SK-N-SH (cell line): ENCODE results near the gene UBXN6. TPM values are rescaled to one million over a fixed set of nuclear protein-coding genes. Genes with fewer than 3 reads are reported as not detected.

Source experiments
- CTCF ChIA-PET: fragments of 300-600, 350-600 bp; formaldehyde crosslinking; extraction: SDS; loops from one replicate; lab custom pipeline; 2021; lab: Yijun Ruan, JAX
- POLR2A ChIA-PET: fragments of 350-600 bp; sonication (Branson Sonifier 250); formaldehyde crosslinking; extraction: SDS; loops from one replicate; lab custom pipeline; 2020; ENCODE audit warnings: antibody characterized with exemption, inconsistent platforms; lab: Yijun Ruan, JAX
- DNase-seq: peaks from one replicate; pipeline ENCODE4 v3.0.0; 2012
- H2AFZ ChIP-seq: fragments of 200-600 bp; sonication (generic); 2 replicates; pipeline ENCODE4 v1.8.1; 2016; ENCODE audit warnings: antibody characterized with exemption, mild to moderate bottlenecking, low read depth
- H3F3A ChIP-seq: fragments of 200-600 bp; sonication (generic); replicated peaks from 2 replicates; pipeline ENCODE3; 2016; ENCODE audit warnings: antibody characterized with exemption, mild to moderate bottlenecking; ENCODE audit not compliant: insufficient read depth
- H3K27ac ChIP-seq, 2 experiments: fragments of 200-500 bp in 1 of 2; fragments of 200-600 bp in 1 of 2; sonication (Bioruptor generic) in 1 of 2; sonication (generic), shearing (Covaris generic) in 1 of 2; 2 replicates each; pipeline versions ENCODE4 v1.5.1 to v1.6.1; 2014 to 2016; ENCODE audit warnings: low read depth in 2 of 2, inconsistent platforms in 1 of 2, low read length in 1 of 2, mild to moderate bottlenecking in 1 of 2, mixed read lengths in 1 of 2
- H3K27me3 ChIP-seq: fragments of 200-600 bp; sonication (generic), shearing (Covaris generic); 2 replicates; pipeline ENCODE4 v1.6.1; 2016; ENCODE audit warnings: mixed run types; ENCODE audit not compliant: insufficient read depth
- H3K36me3 ChIP-seq, 2 experiments: fragments of 200-500 bp in 1 of 2; fragments of 200-600 bp in 1 of 2; sonication (Bioruptor generic) in 1 of 2; sonication (generic) in 1 of 2; replicated peaks in 1 of 2; 2 replicates each; pipeline versions ENCODE3 to v1.5.1; 2014 to 2016; ENCODE audit warnings: low read length in 1 of 2, mild to moderate bottlenecking in 1 of 2; ENCODE audit not compliant: insufficient read depth in 2 of 2, control insufficient read depth in 1 of 2
- H3K4me1 ChIP-seq, 2 experiments: fragments of 200-500 bp in 1 of 2; fragments of 200-600 bp in 1 of 2; sonication (Bioruptor generic) in 1 of 2; sonication (generic), shearing (Covaris generic) in 1 of 2; 2 replicates each; pipeline versions ENCODE4 v1.5.1 to v1.6.1; 2014 to 2016; ENCODE audit warnings: low read depth in 1 of 2, low read length in 1 of 2, mixed run types in 1 of 2; ENCODE audit not compliant: insufficient read depth in 2 of 2, control insufficient read depth in 1 of 2
- H3K4me2 ChIP-seq: fragments of 200-600 bp; sonication (generic), shearing (Covaris generic); 2 replicates; pipeline ENCODE4 v1.6.1; 2017; ENCODE audit warnings: mixed run types
- H3K4me3 ChIP-seq, 2 experiments: fragments of 200-500 bp in 1 of 2; fragments of 200-600 bp in 1 of 2; sonication (Bioruptor generic) in 1 of 2; sonication (generic), shearing (Covaris generic) in 1 of 2; 2 replicates each; pipeline versions ENCODE4 v1.5.1 to v1.8.1; 2014 to 2016; ENCODE audit warnings: low read depth in 2 of 2, inconsistent platforms in 1 of 2, low read length in 1 of 2, mild to moderate bottlenecking in 1 of 2, mixed read lengths in 1 of 2, moderate library complexity in 1 of 2
- H3K79me2 ChIP-seq: fragments of 200-600 bp; sonication (generic); 2 replicates; pipeline ENCODE4 v1.8.1; 2017; ENCODE audit warnings: mild to moderate bottlenecking; ENCODE audit not compliant: insufficient read depth
- H3K9ac ChIP-seq: fragments of 200-600 bp; sonication (generic); 2 replicates; pipeline ENCODE4 v1.6.1; 2017; ENCODE audit warnings: mixed run types
- H3K9me2 ChIP-seq: fragments of 200-600 bp; sonication (generic); 2 replicates; pipeline ENCODE4 v1.6.1; 2017; ENCODE audit warnings: mixed run types
- H3K9me3 ChIP-seq: fragments of 200-600 bp; sonication (generic); 2 replicates; pipeline ENCODE4 v1.6.1; 2017; ENCODE audit warnings: mixed run types, mild to moderate bottlenecking, moderate library complexity
- H4K20me1 ChIP-seq: fragments of 200-600 bp; sonication (generic); 2 replicates; pipeline ENCODE4 v1.6.1; 2017; ENCODE audit warnings: mild to moderate bottlenecking, mixed run types; ENCODE audit not compliant: insufficient read depth
- ELF1 ChIP-seq: IDR thresholded peaks from 2 replicates; pipeline ENCODE4 v1.4.0; 2012
- EP300 ChIP-seq, 2 experiments: IDR thresholded peaks; 2 replicates each; pipeline versions ENCODE4 v1.4.0 to v1.6.1; 2012; ENCODE audit warnings: borderline replicate concordance in 1 of 2, low read depth in 1 of 2, low read length in 1 of 2
- EZH2phosphoT487 ChIP-seq: fragments of 200-600 bp; sonication (generic); IDR thresholded peaks from 2 replicates; pipeline ENCODE4 v1.6.1; 2017; ENCODE audit warnings: low read depth, mixed run types, mild to moderate bottlenecking, antibody characterized with exemption, moderate library complexity, borderline replicate concordance
- FOSL2 ChIP-seq: IDR thresholded peaks from 2 replicates; pipeline ENCODE4 v1.4.0; 2012; ENCODE audit warnings: low read depth, mild to moderate bottlenecking, moderate library complexity, borderline replicate concordance
- FOXJ3 ChIP-seq: sonication (generic); formaldehyde crosslinking; IDR thresholded peaks from 2 replicates; pipeline ENCODE4 v1.5.1; 2020; ENCODE audit warnings: mild to moderate bottlenecking, missing genetic modification reagents
- IRF3 ChIP-seq: fragments of 150-350 bp; IDR thresholded peaks from 2 replicates; pipeline ENCODE4 v1.6.1; 2016; ENCODE audit warnings: mild to moderate bottlenecking, low read depth, low read length
- MAX ChIP-seq: IDR thresholded peaks from 2 replicates; pipeline ENCODE4 v1.4.0; 2012; ENCODE audit warnings: low read depth
- MEF2A ChIP-seq: IDR thresholded peaks from 2 replicates; pipeline ENCODE4 v1.4.0; 2012; ENCODE audit warnings: low read depth, borderline replicate concordance
- MXI1 ChIP-seq: IDR thresholded peaks from 2 replicates; pipeline ENCODE4 v1.6.1; 2012; ENCODE audit warnings: mild to moderate bottlenecking, low read depth, low read length, improper control_type of control experiment
- NFIC ChIP-seq: IDR thresholded peaks from 2 replicates; pipeline ENCODE4 v1.4.0; 2012; ENCODE audit warnings: borderline replicate concordance
- RAD21 ChIP-seq: IDR thresholded peaks from 2 replicates; pipeline ENCODE4 v1.6.1; 2012; ENCODE audit warnings: mild to moderate bottlenecking, low read length
- REST ChIP-seq: IDR thresholded peaks from 2 replicates; pipeline ENCODE4 v1.6.1; 2012; ENCODE audit warnings: mild to moderate bottlenecking, low read depth, low read length, moderate library complexity
- RXRA ChIP-seq: IDR thresholded peaks from 2 replicates; pipeline ENCODE4 v1.4.0; 2012; ENCODE audit warnings: low read depth, mild to moderate bottlenecking, borderline replicate concordance
- SIN3A ChIP-seq: IDR thresholded peaks from 2 replicates; pipeline ENCODE4 v1.6.1; 2012; ENCODE audit warnings: low read depth, mild to moderate bottlenecking, low read length, moderate library complexity, borderline replicate concordance
- SMC3 ChIP-seq: IDR thresholded peaks from 2 replicates; pipeline ENCODE4 v1.6.1; 2012; ENCODE audit warnings: low read depth, low read length, improper control_type of control experiment
- TAF1 ChIP-seq: IDR thresholded peaks from 2 replicates; pipeline ENCODE4 v1.6.1; 2012; ENCODE audit warnings: low read depth, mild to moderate bottlenecking, low read length, moderate library complexity, borderline replicate concordance
- TEAD4 ChIP-seq: IDR thresholded peaks from 2 replicates; pipeline ENCODE4 v1.4.0; 2012; ENCODE audit warnings: mild to moderate bottlenecking, borderline replicate concordance; ENCODE audit not compliant: insufficient read depth
- USF2 ChIP-seq: fragments of 150-350 bp; IDR thresholded peaks from 2 replicates; pipeline ENCODE4 v1.6.1; 2017; ENCODE audit warnings: antibody characterized with exemption, low read length, low read depth, borderline replicate concordance
- WGBS: methylation state at CpG from one replicate; pipeline ENCODE4 v1.1.6; 2017; ENCODE audit warnings: low lambda C conversion rate; 5-methylcytosine and 5-hydroxymethylcytosine counted together
- polyA plus RNA-seq, 3 experiments: library from polyadenylated mRNA; depleted of rRNA; stranded (reverse); fragments of >200 nt; gene quantifications; 2 replicates each; pipeline ENCODE4 v1.2.3, GENCODE V29; 2012

Gene UBXN6
- polyA plus RNA-seq, 1 of the 3 experiments (the other 2 are of a cell fraction): 110 TPM

- no peak overlapping the region for H3K27ac ChIP-seq
- H3K9me3 ChIP-seq: no peaks in the 10 kb centered on the region
- H3K4me2 ChIP-seq: no peak overlapping the region
- H3F3A ChIP-seq: peaks cover under 1% of the 10 kb centered on the region
- 74% methylated on average over 8 of the region's 8 CpGs for WGBS
- no peak overlapping the region for H3K4me3 ChIP-seq
- ChIA-PET CTCF (interaction anchor here (1.2 kb wide), 1 partner anchor 65 kb away, joined by 5 read pairs; the partner anchor contains the start of gene SH3GL1), POLR2A (no interaction called here)
- H4K20me1 ChIP-seq: no peaks in the 10 kb centered on the region
- no peak for DNase-seq
- no peak overlapping the region for H2AFZ ChIP-seq
- no peaks in the 10 kb centered on the region for H3K36me3 ChIP-seq
- H3K79me2 ChIP-seq: no peaks in the 10 kb centered on the region
- no peaks in the 10 kb centered on the region for H3K4me1 ChIP-seq
- no peaks in the 10 kb centered on the region for H3K27me3 ChIP-seq
- no peak overlapping the region for H3K9ac ChIP-seq
- TF ChIP-seq FOSL2 (no peak), ELF1 (no peak), EP300 (IDR thresholded peaks at IDR 0.05; ENCODE audit: borderline replicate concordance in 1 of 2, low read depth in 1 of 2, low read length in 1 of 2) (no peak), RXRA (no peak), NFIC (no peak), MEF2A (no peak), TEAD4 (no peak), SMC3 (no peak), IRF3 (no peak), SIN3A (no peak), TAF1 (no peak)
- no peaks in the 10 kb centered on the region for H3K9me2 ChIP-seq
Measured at GRCh38 chr19:4464815-4465581, 7.4 kb upstream of the UBXN6 start.

GRCh38 chr19:4456843-4457653, 546 bp downstream of the UBXN6 start:
- Histone ChIP-seq H3K9me3 (no peaks in the 10 kb centered on the region), H4K20me1 (peaks cover 20% of the 10 kb centered on the region; the same call in 1 of the 2 replicates), H3K36me3 (peaks cover 10 to 21% of the 10 kb centered on the region in 2 experiments), H3K9ac (peak overlapping the region; percentile 88), H3K9me2 (no peaks in the 10 kb centered on the region), H3K79me2 (peaks cover 32% of the 10 kb centered on the region), H2AFZ (peak overlapping the region; percentile 78; the same call in 1 of the 2 replicates), H3K4me1 (peaks cover 6 to 13% of the 10 kb centered on the region in 2 experiments; a peak in 2 of 4 replicates), H3K27ac (peak overlapping the region; percentile 83 to 89), H3K4me2 (peak overlapping the region; percentile 100), H3K27me3 (no peaks in the 10 kb centered on the region), H3F3A (peaks cover 3% of the 10 kb centered on the region), H3K4me3 (peak overlapping the region; percentile 58 to 87)
- ChIA-PET CTCF (interaction anchor here (0.6 to 1.1 kb wide), 6 partner anchors 24 to 100 kb away, joined by 3 to 4 read pairs (median 3); partner anchors contain the start of gene CHAF1A), POLR2A (interaction anchor here (0.6 to 1.5 kb wide), 5 partner anchors 13 to 486 kb away, joined by 3 to 11 read pairs (median 6); partner anchors contain the start of genes DAPK3, EEF2 and HDGFL2)
- 3% methylated on average over 48 of the region's 53 CpGs for WGBS
- DNase-seq: peak; percentile 98
- TF ChIP-seq EZH2phosphoT487: no peak
- no peak for TF ChIP-seq MAX
- TF ChIP-seq MXI1: no peak
- no peak for TF ChIP-seq EP300 (IDR thresholded peaks at IDR 0.05; ENCODE audit: borderline replicate concordance in 1 of 2, low read depth in 1 of 2, low read length in 1 of 2)
- TF ChIP-seq RAD21: no peak
- no peak for TF ChIP-seq USF2
- TF ChIP-seq REST: no peak
- no peak for TF ChIP-seq FOXJ3
